MM.1S (cell line): ENCODE data around the gene USP13.

Experiments
- DNase-seq: peaks from one replicate; pipeline ENCODE4 v3.0.0-alpha.2; 2015
- H2AFZ ChIP-seq: fragments of 300-600 bp; sonication (generic); 2 replicates; pipeline ENCODE4 v1.6.0; 2016; ENCODE audit warnings: antibody characterized with exemption, low read length
- H3F3A ChIP-seq: fragments of 300-600 bp; sonication (generic); 2 replicates; pipeline ENCODE4 v1.6.1; 2016; ENCODE audit warnings: mild to moderate bottlenecking, antibody characterized with exemption, low read length, moderate library complexity, mixed read lengths; ENCODE audit not compliant: insufficient read depth
- H3K27ac ChIP-seq: fragments of 300-600 bp; sonication (generic); 2 replicates; pipeline ENCODE4 v1.5.1; 2016; ENCODE audit warnings: mild to moderate bottlenecking, low read length
- H3K27me3 ChIP-seq: fragments of 300-600 bp; sonication (generic); replicated peaks from 2 replicates; pipeline ENCODE4 v1.6.0; 2016; ENCODE audit warnings: low read length; ENCODE audit not compliant: insufficient read depth
- H3K36me3 ChIP-seq: fragments of 300-600 bp; sonication (generic); replicated peaks from 2 replicates; pipeline ENCODE4 v1.6.1; 2016; ENCODE audit warnings: mild to moderate bottlenecking, low read length, mixed read lengths; ENCODE audit not compliant: insufficient read depth
- H3K4me1 ChIP-seq: fragments of 300-600 bp; sonication (generic); 2 replicates; pipeline ENCODE4 v1.6.1; 2016; ENCODE audit warnings: low read length, mixed read lengths
- H3K4me2 ChIP-seq: fragments of 300-600 bp; sonication (generic); 2 replicates; pipeline ENCODE4 v1.6.0; 2016; ENCODE audit warnings: low read depth, low read length
- H3K4me3 ChIP-seq: fragments of 300-600 bp; sonication (generic); 2 replicates; pipeline ENCODE4 v1.5.1; 2016; ENCODE audit warnings: low read length, mixed read lengths
- H3K79me2 ChIP-seq: fragments of 300-600 bp; sonication (generic); 2 replicates; pipeline ENCODE4 v1.6.1; 2016; ENCODE audit warnings: mixed run types, low read length, mixed read lengths
- H3K9ac ChIP-seq: fragments of 300-600 bp; sonication (generic); 2 replicates; pipeline ENCODE4 v1.6.1; 2016; ENCODE audit warnings: low read length, mixed read lengths
- H3K9me2 ChIP-seq: fragments of 300-600 bp; sonication (generic); replicated peaks from 2 replicates; pipeline ENCODE4 v1.6.1; 2016; ENCODE audit warnings: mild to moderate bottlenecking, low read length, mixed read lengths; ENCODE audit not compliant: insufficient read depth
- H3K9me3 ChIP-seq: fragments of 300-600 bp; sonication (generic); replicated peaks from 2 replicates; pipeline ENCODE4 v1.6.1; 2016; ENCODE audit warnings: mild to moderate bottlenecking, low read length, mixed read lengths; ENCODE audit not compliant: insufficient read depth
- H4K20me1 ChIP-seq: fragments of 300-600 bp; sonication (generic); 2 replicates; pipeline ENCODE4 v1.6.1; 2016; ENCODE audit warnings: mild to moderate bottlenecking, low read length, moderate library complexity, mixed read lengths; ENCODE audit not compliant: insufficient read depth
- EZH2 ChIP-seq: fragments of 300-600 bp; sonication (generic); optimal IDR thresholded peaks from 2 replicates; pipeline ENCODE3; 2017; ENCODE audit warnings: low read depth, mild to moderate bottlenecking, antibody characterized with exemption, low read length, mixed read lengths
- EZH2phosphoT487 ChIP-seq: fragments of 300-600 bp; sonication (generic); IDR thresholded peaks from 2 replicates; pipeline ENCODE4 v1.6.1; 2018; ENCODE audit warnings: antibody characterized with exemption, low read length
- TF ChIP-seq, protein P1 (sequence below): fragments of 300-600 bp; sonication (generic); IDR thresholded peaks from 2 replicates; pipeline ENCODE4 v1.5.1; 2016; ENCODE audit warnings: antibody characterized with exemption, low read length, mixed read lengths

Gene USP13

DNA sequence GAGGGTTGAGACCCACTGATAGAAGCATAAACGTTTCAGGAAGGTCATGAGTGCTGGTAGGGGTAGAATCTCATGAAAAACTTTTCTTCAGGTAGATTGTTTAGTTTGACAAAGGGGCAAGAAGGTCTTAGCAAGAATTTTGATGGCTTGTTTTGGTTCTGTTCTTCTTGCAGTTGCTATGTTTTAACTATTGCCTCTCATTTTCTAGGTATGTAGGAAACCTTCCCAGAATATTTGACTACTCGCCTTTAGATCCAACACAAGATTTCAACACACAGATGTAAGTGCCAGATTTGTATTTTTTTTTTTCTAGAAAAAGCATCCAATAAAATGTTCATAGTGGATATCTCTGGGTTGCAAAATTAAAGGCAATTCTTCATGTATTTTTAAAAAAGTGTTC, 77.1 kb downstream of the USP13 start:
- H2AFZ ChIP-seq, result no peak overlapping the region
- no peaks in the 10 kb centered on the region for H3K27me3 ChIP-seq
- no peak overlapping the region for H3K4me2 ChIP-seq
- H3K4me1 ChIP-seq, result no peaks in the 10 kb centered on the region
- H3K27ac ChIP-seq, result no peak overlapping the region
- no peaks in the 10 kb centered on the region for H3K79me2 ChIP-seq
- no peaks in the 10 kb centered on the region for H4K20me1 ChIP-seq
- H3K9me2 ChIP-seq, result no peaks in the 10 kb centered on the region
- H3K9ac ChIP-seq, result no peak overlapping the region
- H3F3A ChIP-seq, result no peaks in the 10 kb centered on the region
- no peak for DNase-seq
- no peak overlapping the region for H3K4me3 ChIP-seq
- no peaks in the 10 kb centered on the region for H3K36me3 ChIP-seq
- TF ChIP-seq EZH2phosphoT487, result no peak
- TF ChIP-seq, protein P1, sequence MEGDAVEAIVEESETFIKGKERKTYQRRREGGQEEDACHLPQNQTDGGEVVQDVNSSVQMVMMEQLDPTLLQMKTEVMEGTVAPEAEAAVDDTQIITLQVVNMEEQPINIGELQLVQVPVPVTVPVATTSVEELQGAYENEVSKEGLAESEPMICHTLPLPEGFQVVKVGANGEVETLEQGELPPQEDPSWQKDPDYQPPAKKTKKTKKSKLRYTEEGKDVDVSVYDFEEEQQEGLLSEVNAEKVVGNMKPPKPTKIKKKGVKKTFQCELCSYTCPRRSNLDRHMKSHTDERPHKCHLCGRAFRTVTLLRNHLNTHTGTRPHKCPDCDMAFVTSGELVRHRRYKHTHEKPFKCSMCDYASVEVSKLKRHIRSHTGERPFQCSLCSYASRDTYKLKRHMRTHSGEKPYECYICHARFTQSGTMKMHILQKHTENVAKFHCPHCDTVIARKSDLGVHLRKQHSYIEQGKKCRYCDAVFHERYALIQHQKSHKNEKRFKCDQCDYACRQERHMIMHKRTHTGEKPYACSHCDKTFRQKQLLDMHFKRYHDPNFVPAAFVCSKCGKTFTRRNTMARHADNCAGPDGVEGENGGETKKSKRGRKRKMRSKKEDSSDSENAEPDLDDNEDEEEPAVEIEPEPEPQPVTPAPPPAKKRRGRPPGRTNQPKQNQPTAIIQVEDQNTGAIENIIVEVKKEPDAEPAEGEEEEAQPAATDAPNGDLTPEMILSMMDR, result no peak
- no peak for TF ChIP-seq EZH2
- H3K9me3 ChIP-seq, result no peaks in the 10 kb centered on the region

DNA sequence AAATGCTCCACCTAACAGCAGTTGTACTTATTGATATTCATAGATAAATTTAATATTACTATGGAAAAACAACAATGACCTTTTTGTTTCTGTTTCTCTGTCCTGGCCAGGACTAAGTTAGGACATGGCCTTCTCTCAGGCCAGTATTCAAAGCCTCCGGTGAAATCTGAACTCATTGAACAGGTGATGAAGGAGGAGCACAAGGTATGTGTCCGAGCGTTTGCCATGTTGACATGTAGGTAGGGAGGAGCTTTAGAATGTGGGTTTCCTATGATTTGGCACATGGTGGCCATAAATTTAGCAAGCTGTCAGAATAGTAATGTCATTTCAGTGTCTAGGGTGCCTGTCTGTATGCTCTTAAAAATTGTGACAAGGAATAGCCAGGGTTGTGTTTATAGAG, 77.7 kb downstream of the USP13 start:
- Histone ChIP-seq H3K36me3 (no peaks in the 10 kb centered on the region), H3F3A (no peaks in the 10 kb centered on the region), H3K4me2 (no peak overlapping the region), H3K4me3 (no peak overlapping the region), H4K20me1 (no peaks in the 10 kb centered on the region), H2AFZ (no peak overlapping the region), H3K9ac (no peak overlapping the region), H3K27ac (no peak overlapping the region), H3K4me1 (no peaks in the 10 kb centered on the region), H3K79me2 (no peaks in the 10 kb centered on the region), H3K9me3 (no peaks in the 10 kb centered on the region), H3K27me3 (no peaks in the 10 kb centered on the region), H3K9me2 (no peaks in the 10 kb centered on the region)
- DNase-seq, result no peak
- TF ChIP-seq, protein P1, result no peak
- no peak for TF ChIP-seq EZH2phosphoT487
- no peak for TF ChIP-seq EZH2

DNA sequence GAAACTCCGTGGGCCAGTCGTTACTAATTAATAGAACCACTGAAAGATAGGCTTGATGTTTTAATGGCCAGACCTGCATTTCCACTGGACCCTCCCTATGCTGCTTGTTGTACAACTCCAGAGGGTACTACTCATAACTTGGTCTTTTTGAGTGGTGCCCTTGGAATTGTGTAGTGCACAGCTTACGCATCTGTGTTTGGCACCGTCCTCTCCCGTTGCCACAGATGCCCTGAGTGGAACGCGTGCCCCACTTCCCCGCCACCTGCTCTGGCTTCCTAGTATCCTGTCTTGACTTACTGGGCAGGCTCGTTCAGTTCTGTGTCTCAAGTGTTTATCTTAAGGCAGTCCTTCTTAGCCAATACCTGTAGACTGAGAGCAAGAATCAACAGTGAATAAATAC, 78.7 kb downstream of the USP13 start:
- no peaks in the 10 kb centered on the region for H3K36me3 ChIP-seq

More for the DNA sequence above, 78.7 kb downstream of the USP13 start:
- no peak for DNase-seq
- Histone ChIP-seq H3K4me1 (no peaks in the 10 kb centered on the region), H3K9ac (no peak overlapping the region), H3F3A (no peaks in the 10 kb centered on the region), H3K27me3 (no peaks in the 10 kb centered on the region), H2AFZ (no peak overlapping the region), H4K20me1 (no peaks in the 10 kb centered on the region), H3K4me2 (no peak overlapping the region), H3K4me3 (no peak overlapping the region), H3K27ac (no peak overlapping the region), H3K79me2 (no peaks in the 10 kb centered on the region), H3K9me2 (no peaks in the 10 kb centered on the region), H3K9me3 (no peaks in the 10 kb centered on the region)
- TF ChIP-seq EZH2phosphoT487, result no peak
- TF ChIP-seq EZH2, result no peak
- TF ChIP-seq, protein P1, result no peak
